H1 (cell line): ENCODE data around the gene CUEDC1. TPM values are rescaled to one million over a fixed set of nuclear protein-coding genes. Genes with fewer than 3 reads are reported as not detected.

Experiments
- CTCF ChIA-PET: fragments of 300-600 bp; sonication (Branson Sonifier 250); formaldehyde crosslinking; loops from one replicate; lab custom pipeline; 2021; ENCODE audit not compliant: partially characterized antibody; lab: Charles Lee
- POLR2A ChIA-PET: fragments of 300-600 bp; sonication (Branson Sonifier 250); formaldehyde crosslinking; loops from one replicate; lab custom pipeline; 2021; ENCODE audit warnings: inconsistent platforms; ENCODE audit not compliant: partially characterized antibody; lab: Charles Lee
- DNase-seq, 2 experiments: peaks; one replicate each; pipeline versions ENCODE4 v3.0.0 to v3.0.0-alpha.2; 2010 to 2022; ENCODE audit warnings: low spot score in 2 of 2, low read depth in 1 of 2, mixed read lengths in 1 of 2
- FAIRE-seq: peaks from 2 replicates; lab custom pipeline; 2011; peaks lifted over from hg19 to GRCh38; lab: Jason Lieb, UNC
- H2AFZ ChIP-seq: 2 replicates; pipeline ENCODE4 v1.8.1; 2012; ENCODE audit warnings: low read length, inconsistent platforms
- H2AK5ac ChIP-seq: 2 replicates; pipeline ENCODE4 v1.6.1; 2013; ENCODE audit warnings: low read depth, low read length
- H2BK120ac ChIP-seq: replicated peaks from 2 replicates; pipeline ENCODE3; 2013; ENCODE audit warnings: low read depth, low read length, inconsistent platforms
- H2BK12ac ChIP-seq: 2 replicates; pipeline ENCODE4 v1.6.1; 2013; ENCODE audit warnings: low read depth, low read length
- H2BK15ac ChIP-seq: 2 replicates; pipeline ENCODE4 v1.6.1; 2013; ENCODE audit warnings: low read length
- H2BK20ac ChIP-seq: 2 replicates; pipeline ENCODE4 v1.6.1; 2013; ENCODE audit warnings: low read length
- H2BK5ac ChIP-seq: 2 replicates; pipeline ENCODE4 v1.6.1; 2013; ENCODE audit warnings: low read depth, low read length
- H3K14ac ChIP-seq: 2 replicates; pipeline ENCODE4 v1.6.1; 2013; ENCODE audit warnings: inconsistent platforms; ENCODE audit not compliant: insufficient read length
- H3K18ac ChIP-seq: 2 replicates; pipeline ENCODE4 v1.6.1; 2013; ENCODE audit warnings: low read length; ENCODE audit errors: extremely low read depth
- H3K23ac ChIP-seq: 2 replicates; pipeline ENCODE4 v1.6.1; 2013; ENCODE audit warnings: inconsistent platforms; ENCODE audit not compliant: insufficient read length
- H3K23me2 ChIP-seq: 2 replicates; pipeline ENCODE4 v1.6.1; 2013; ENCODE audit warnings: low read depth, low read length
- H3K27ac ChIP-seq: 2 replicates; pipeline ENCODE4 v1.6.1; 2011; ENCODE audit warnings: low read depth, low read length, inconsistent platforms
- H3K27me3 ChIP-seq, 4 experiments: replicated peaks in 1 of 4; 1 replicate in 1 of 4; 2 replicates in 3 of 4; pipeline versions ENCODE4 v1.6.1 to v1.8.1; 2011 to 2013; ENCODE audit warnings: low read length in 3 of 4, mild to moderate bottlenecking in 3 of 4, inconsistent platforms in 2 of 4, mixed read lengths in 2 of 4, moderate library complexity in 1 of 4; ENCODE audit not compliant: control insufficient read depth in 3 of 4, insufficient read depth in 3 of 4; ENCODE audit errors: extremely low read depth in 1 of 4
- H3K36me3 ChIP-seq, 4 experiments: 2 replicates each; pipeline versions ENCODE4 v1.6.1 to v1.8.1; 2011 to 2013; ENCODE audit warnings: mild to moderate bottlenecking in 4 of 4, low read length in 3 of 4, moderate library complexity in 2 of 4, control low read depth in 1 of 4, inconsistent platforms in 1 of 4; ENCODE audit not compliant: insufficient read depth in 4 of 4, control insufficient read depth in 2 of 4
- H3K4ac ChIP-seq: replicated peaks from 2 replicates; pipeline ENCODE3; 2013; ENCODE audit warnings: low read length, low read depth, mixed read lengths, inconsistent platforms; ENCODE audit not compliant: insufficient read length
- H3K4me1 ChIP-seq, 4 experiments: replicated peaks in 1 of 4; 1 replicate in 1 of 4; 2 replicates in 3 of 4; pipeline versions ENCODE4 v1.6.1 to v1.8.1; 2011 to 2013; ENCODE audit warnings: low read length in 3 of 4, inconsistent platforms in 2 of 4, mixed read lengths in 1 of 4; ENCODE audit not compliant: insufficient read depth in 4 of 4, control insufficient read depth in 3 of 4
- H3K4me2 ChIP-seq, 2 experiments: 2 replicates each; pipeline versions ENCODE4 v1.6.1 to v1.8.1; 2011 to 2013; ENCODE audit warnings: low read depth in 2 of 2, low read length in 2 of 2, control low read depth in 1 of 2, inconsistent platforms in 1 of 2, mild to moderate bottlenecking in 1 of 2; ENCODE audit not compliant: insufficient read depth in 1 of 2
- H3K4me3 ChIP-seq, 4 experiments: fragments of 200-600, 300-600 bp in 1 of 4; sonication (generic), shearing (Covaris generic), sonication (Bioruptor Twin) in 1 of 4; 2 replicates each; pipeline versions ENCODE4 v1.5.1 to v1.8.1; 2011 to 2016; ENCODE audit warnings: low read length in 4 of 4, low read depth in 3 of 4, control low read depth in 2 of 4, inconsistent platforms in 2 of 4, mild to moderate bottlenecking in 2 of 4, mixed read lengths in 1 of 4, moderate library complexity in 1 of 4; ENCODE audit not compliant: insufficient read depth in 2 of 4; ENCODE audit errors: extremely low read depth in 1 of 4
- H3K56ac ChIP-seq: replicated peaks from 2 replicates; pipeline ENCODE3; 2013; ENCODE audit warnings: low read depth, mild to moderate bottlenecking, mixed read lengths, low read length, inconsistent platforms; ENCODE audit not compliant: insufficient read length
- H3K79me1 ChIP-seq: 2 replicates; pipeline ENCODE4 v1.6.1; 2013; ENCODE audit warnings: low read depth, low read length, control low read depth
- H3K79me2 ChIP-seq, 2 experiments: 2 replicates each; pipeline versions ENCODE4 v1.6.1 to v1.8.1; 2012 to 2013; ENCODE audit warnings: low read length in 2 of 2, mild to moderate bottlenecking in 2 of 2, inconsistent platforms in 1 of 2; ENCODE audit not compliant: insufficient read depth in 2 of 2, control insufficient read depth in 1 of 2
- H3K9ac ChIP-seq, 4 experiments: replicated peaks in 1 of 4; 1 replicate in 1 of 4; 2 replicates in 3 of 4; pipeline versions ENCODE4 v1.6.1 to v1.8.1; 2011 to 2013; ENCODE audit warnings: low read depth in 3 of 4, low read length in 3 of 4, control low read depth in 2 of 4, mild to moderate bottlenecking in 2 of 4, moderate library complexity in 2 of 4, inconsistent platforms in 1 of 4; ENCODE audit errors: extremely low read depth in 1 of 4
- H3K9me3 ChIP-seq, 2 experiments: 2 replicates each; pipeline versions ENCODE4 v1.6.1 to v1.8.1; 2012 to 2013; ENCODE audit warnings: mild to moderate bottlenecking in 2 of 2, moderate library complexity in 2 of 2, control low read depth in 1 of 2, inconsistent platforms in 1 of 2, low read depth in 1 of 2, low read length in 1 of 2, mixed read lengths in 1 of 2; ENCODE audit not compliant: insufficient read depth in 2 of 2
- H4K20me1 ChIP-seq, 2 experiments: replicated peaks in 1 of 2; 2 replicates each; pipeline versions ENCODE3 to v1.8.1; 2011 to 2013; ENCODE audit warnings: inconsistent platforms in 2 of 2, low read length in 2 of 2, mild to moderate bottlenecking in 1 of 2; ENCODE audit not compliant: insufficient read depth in 2 of 2, control insufficient read depth in 1 of 2
- H4K5ac ChIP-seq: 2 replicates; pipeline ENCODE4 v1.6.1; 2013; ENCODE audit warnings: low read length, low read depth, mixed read lengths, inconsistent platforms; ENCODE audit not compliant: insufficient read length
- H4K8ac ChIP-seq: 2 replicates; pipeline ENCODE4 v1.8.0; 2013; ENCODE audit warnings: mild to moderate bottlenecking, moderate library complexity, low read length, inconsistent platforms; ENCODE audit not compliant: insufficient read depth; ENCODE audit errors: extremely low read depth
- H4K91ac ChIP-seq: replicated peaks from 2 replicates; pipeline ENCODE3; 2013; ENCODE audit warnings: low read length, mixed read lengths, inconsistent platforms; ENCODE audit not compliant: insufficient read length
- ASH2L ChIP-seq: fragments of 200-600, 300-600 bp; sonication (generic); IDR thresholded peaks from one replicate; pipeline ENCODE4 v1.7.1; 2017; ENCODE audit warnings: low read length
- EZH2 ChIP-seq: fragments of 200-600 bp; sonication (generic); IDR thresholded peaks from 2 replicates; pipeline ENCODE4 v1.7.1; 2012; ENCODE audit warnings: low read depth, mild to moderate bottlenecking, moderate library complexity, low read length, inconsistent platforms; ENCODE audit not compliant: severe bottlenecking
- HDAC2 ChIP-seq, 2 experiments: fragments of 300-600 bp in 1 of 2; sonication (generic) in 1 of 2; IDR thresholded peaks; 2 replicates each; pipeline ENCODE4 v1.6.1; 2011 to 2012; ENCODE audit warnings: low read depth in 2 of 2, low read length in 2 of 2, mild to moderate bottlenecking in 2 of 2, moderate library complexity in 2 of 2, borderline replicate concordance in 1 of 2, inconsistent platforms in 1 of 2
- MAX ChIP-seq: IDR thresholded peaks from 2 replicates; pipeline ENCODE4 v1.6.1; 2012; ENCODE audit warnings: inconsistent platforms
- PHF8 ChIP-seq: fragments of 200-600 bp; sonication (generic); conservative IDR thresholded peaks from 2 replicates; pipeline ENCODE4 v1.7.1; 2012; ENCODE audit warnings: low read depth, mild to moderate bottlenecking, inconsistent platforms, low read length, moderate library complexity
- POLR2AphosphoS5 ChIP-seq: IDR thresholded peaks from 2 replicates; pipeline ENCODE4 v1.6.1; 2011; ENCODE audit warnings: low read depth, low read length
- RFX5 ChIP-seq: IDR thresholded peaks from 2 replicates; pipeline ENCODE4 v1.6.1; 2011; ENCODE audit warnings: low read depth, low read length, improper control_type of control experiment, borderline replicate concordance
- SP1 ChIP-seq: IDR thresholded peaks from 2 replicates; pipeline ENCODE4 v1.6.1; 2011; ENCODE audit warnings: low read depth, low read length
- SRF ChIP-seq: IDR thresholded peaks from 2 replicates; pipeline ENCODE4 v1.6.1; 2011; ENCODE audit warnings: mild to moderate bottlenecking, low read depth, low read length, moderate library complexity
- WGBS, 2 experiments: shearing (Covaris generic) in 1 of 2; methylation state at CpG; one replicate each; pipeline versions ENCODE4 v1.1.6 to v1.1.7; 2013 to 2015; ENCODE audit warnings: low lambda C conversion rate in 2 of 2, mixed read lengths in 2 of 2, inconsistent platforms in 1 of 2, low coverage in 1 of 2, missing lambda C conversion rate in 1 of 2; ENCODE audit not compliant: insufficient replicate concordance in 2 of 2, insufficient coverage in 1 of 2, insufficient read length in 1 of 2; ENCODE audit errors: extremely low coverage in 1 of 2, missing lambda C conversion rate in 1 of 2; 5-methylcytosine and 5-hydroxymethylcytosine counted together
- polyA plus RNA-seq, 7 experiments: library from polyadenylated mRNA; depleted of rRNA in 3 of 7; stranded (reverse) in 5 of 7; unstranded in 2 of 7; fragments of >200 nt in 5 of 7; fragments of 200-250 nt in 2 of 7; gene quantifications; 1 replicate in 5 of 7; 2 replicates in 1 of 7; 4 replicates in 1 of 7; pipeline versions ENCODE4 v1.2.1 to v1.2.3, GENCODE V29; 2011 to 2013; ENCODE audit warnings: missing spikeins in 2 of 7, mixed read lengths in 2 of 7
- total RNA-seq: library from RNA; stranded (reverse); fragmentation: NEBNext Ultra II Directional; extraction: Animal tissue kit (Norgen Biotek cat#: 25700); gene quantifications from 2 replicates; pipeline ENCODE4 v1.2.1, GENCODE V29; 2021

The CUEDC1 gene
- total and polyA plus RNA-seq, 2 of the 8 experiments (the other 6 are each of a cell fraction or from before 2014, with no cell fraction given), result 4.0 to 10.7 TPM

DNA sequence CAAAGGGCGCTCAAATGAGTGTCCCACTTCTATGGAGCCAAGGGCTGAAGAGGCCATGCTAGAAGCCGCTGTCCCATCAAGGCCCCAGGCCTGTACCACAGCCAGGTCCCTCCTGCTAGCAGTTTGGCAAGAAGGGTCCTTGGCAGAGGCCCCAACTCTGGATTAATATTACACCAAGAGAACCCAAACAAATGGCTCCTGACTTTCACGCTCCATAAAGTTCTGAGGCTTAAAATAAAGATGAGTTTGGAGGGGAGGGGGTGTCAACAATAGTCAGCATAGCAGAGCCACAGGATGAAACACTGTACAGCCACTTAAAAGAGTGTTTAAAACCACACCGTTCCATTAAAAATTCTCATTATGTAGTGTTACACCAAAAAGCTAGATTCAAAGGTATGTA is 30.5 kb downstream of the CUEDC1 start:
- H3K56ac ChIP-seq, result no peak overlapping the region
- ChIA-PET POLR2A (interaction anchor here (1.4 kb wide), 1 partner anchor 20 kb away, joined by 3 read pairs; no protein-coding TSS in a partner anchor), CTCF (interaction anchor here (0.6 to 2.7 kb wide), 6 partner anchors 25 to 91 kb away, joined by 3 to 7 read pairs (median 4); partner anchors contain the start of gene CUEDC1)
- H3K9ac ChIP-seq, result no peak overlapping the region
- TF ChIP-seq SRF (no peak), SP1 (no peak), MAX (no peak), ASH2L (no peak), POLR2AphosphoS5 (no peak), RFX5 (no peak), EZH2 (no peak), PHF8 (no peak), HDAC2 (IDR thresholded peaks at IDR 0.05; ENCODE audit: borderline replicate concordance in 1 of 2, low read depth in 2 of 2, low read length in 2 of 2) (no peak)
- WGBS, 2 experiments, result 92% methylated on average over 4 of the region's 4 CpGs; no CpG with 5 or more reads in 1 of the 2 experiments
- H3K79me2 ChIP-seq, result no peaks in the 10 kb centered on the region
- no peak overlapping the region for H3K4me3 ChIP-seq
- H2AFZ ChIP-seq, result no peak overlapping the region
- DNase-seq (no peak), FAIRE-seq (no peak)
- H4K20me1 ChIP-seq, result no peaks in the 10 kb centered on the region
- no peaks in the 10 kb centered on the region for H3K23me2 ChIP-seq
- no peak overlapping the region for H3K14ac ChIP-seq
- no peaks in the 10 kb centered on the region for H3K79me1 ChIP-seq
- H2BK120ac ChIP-seq, result no peak overlapping the region
- H4K8ac ChIP-seq, result no peak overlapping the region
- H3K36me3 ChIP-seq, result no peaks in the 10 kb centered on the region
- H3K4me1 ChIP-seq, result peaks cover 2 to 9% (median 6%) of the 10 kb centered on the region in 4 experiments
- no peak overlapping the region for H3K23ac ChIP-seq
- no peak overlapping the region for H3K4ac ChIP-seq
- H3K4me2 ChIP-seq, result no peak overlapping the region
- no peak overlapping the region for H2BK15ac ChIP-seq
- no peaks in the 10 kb centered on the region for H3K9me3 ChIP-seq
- no peak overlapping the region for H2BK12ac ChIP-seq
- no peak overlapping the region for H3K18ac ChIP-seq
- H2BK5ac ChIP-seq, result no peak overlapping the region
- no peak overlapping the region for H2BK20ac ChIP-seq
- no peak overlapping the region for H3K27ac ChIP-seq
- no peak overlapping the region for H4K5ac ChIP-seq
- no peaks in the 10 kb centered on the region; a peak in 1 of 7 replicates for H3K27me3 ChIP-seq
- no peak overlapping the region for H2AK5ac ChIP-seq
- no peak overlapping the region for H4K91ac ChIP-seq
